ENCODE data around the gene NT5C2. TPM values are rescaled to one million over a fixed set of nuclear protein-coding genes. Genes with fewer than 3 reads are reported as not detected.
A peak's percentile ranks its signal among the peaks of the same experiment; 100 is the strongest.

Gene NT5C2
- total and polyA plus RNA-seq, 2 of the 4 experiments (the other 2 are of a cell fraction): 60.0 to 65.1 TPM

DNA sequence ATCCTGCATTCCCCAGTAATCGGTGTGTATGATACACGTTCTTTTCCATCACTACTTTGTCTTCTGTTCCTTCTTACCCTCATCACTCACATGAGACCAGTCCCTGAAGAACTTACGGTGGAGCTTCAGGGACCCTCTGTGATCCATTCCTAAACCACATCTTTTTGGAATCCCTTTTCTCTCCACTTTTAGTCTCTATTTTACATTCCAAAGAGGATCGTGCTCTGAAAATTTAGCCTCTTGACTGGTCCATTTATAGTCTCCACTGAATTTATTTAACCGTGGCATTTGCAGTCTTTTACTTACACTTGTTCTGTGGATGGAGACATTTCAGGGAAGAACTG, 109.1 kb downstream of the NT5C2 start:
- dilution Hi-C loops (cut with HindIII; ENCODE audit: low sequenced_read_pairs, unreplicated experiment) (no loop called here), intact Hi-C loops (cut with micrococcal nuclease) (no loop called here), in situ Hi-C loops (cut with MboI; ENCODE audit: low sequenced_read_pairs) (loop anchor here (10.0 kb wide), 1 partner anchor 161 kb away; the partner anchor contains the start of gene RPEL1)
- no peak overlapping the region for H3K4ac ChIP-seq (ENCODE audit: low read depth, low read length)
- no TSS peak for BruUV-seq (replicated peaks)
- no peaks in the 10 kb centered on the region for H3K27me3 ChIP-seq (ENCODE audit: control insufficient read depth, insufficient read depth, low read length)
- POLR2A ChIA-PET (ENCODE audit: unreplicated experiment): no interaction called here
- H2AK9ac ChIP-seq (replicated peaks; ENCODE audit: low read depth, low read length, poor library complexity): no peak overlapping the region
- no peak overlapping the region for H3K23ac ChIP-seq (ENCODE audit: low read depth, low read length)
- peaks cover 13% of the 10 kb centered on the region; the same call in 1 of the 2 replicates for H4K20me1 ChIP-seq (ENCODE audit: insufficient read depth, low read length)
- no peak overlapping the region for H3K56ac ChIP-seq (ENCODE audit: extremely low read depth, insufficient read depth, low read length)
- 97% methylated on average over 3 of the region's 5 CpGs; no CpG with 5 or more reads in 1 of the 2 experiments for WGBS, 2 experiments (ENCODE audit: extremely low coverage in 2 of 2, insufficient read length in 1 of 2)
- no peak overlapping the region for H3K18ac ChIP-seq (ENCODE audit: low read depth, low read length)
- no peak overlapping the region for H3K4me3 ChIP-seq (ENCODE audit: insufficient read depth, low read depth, low read length)
- H2BK20ac ChIP-seq (ENCODE audit: low read depth, low read length): no peak overlapping the region
- no peak overlapping the region for H3K9ac ChIP-seq (ENCODE audit: low read depth, low read length)
- H3K79me1 ChIP-seq (ENCODE audit: low read depth in 1 of 2, low read length in 2 of 2): peaks cover 0 to 41% of the 10 kb centered on the region in 2 experiments; a peak in 3 of 4 replicates
- H2AK5ac ChIP-seq (ENCODE audit: low read depth, low read length): no peak overlapping the region
- H3K36me3 ChIP-seq (ENCODE audit: control insufficient read depth, insufficient read depth, low read length): peaks cover 46% of the 10 kb centered on the region
- TF ChIP-seq NFE2L2 (IDR thresholded peaks at IDR 0.05; ENCODE audit: low read depth, low read length) (no peak), ELK1 (IDR thresholded peaks at IDR 0.05; ENCODE audit: borderline replicate concordance, low read depth, low read length) (no peak)
- no peak overlapping the region for H2BK5ac ChIP-seq (ENCODE audit: low read depth, low read length, poor library complexity, severe bottlenecking)
- no peak overlapping the region for H3K4me2 ChIP-seq (ENCODE audit: low read depth, low read length)
- ATAC-seq (ENCODE audit: low read depth) (no peak), DNase-seq (no peak)
- H3K27ac ChIP-seq (ENCODE audit: insufficient read depth, low read length): no peak overlapping the region
- H2BK120ac ChIP-seq (ENCODE audit: low read depth, low read length): no peak overlapping the region
- H4K91ac ChIP-seq (ENCODE audit: insufficient read depth, low read depth, low read length): no peak overlapping the region; the same call in 1 of the 2 replicates
- H2AFZ ChIP-seq (replicated peaks; ENCODE audit: low read length, poor library complexity): no peak overlapping the region
- H4K5ac ChIP-seq (ENCODE audit: low read depth, low read length): no peak overlapping the region
- H3K14ac ChIP-seq (replicated peaks; ENCODE audit: low read depth, low read length): no peak overlapping the region
- H3K9me3 ChIP-seq (ENCODE audit: control insufficient read depth, insufficient read depth, low read length): no peaks in the 10 kb centered on the region
- no peak overlapping the region; a peak in 1 of 4 replicates for H4K8ac ChIP-seq (ENCODE audit: low read depth in 2 of 2, low read length in 2 of 2)
- peak overlapping the region; percentile 10; the same call in 1 of the 3 replicates for H2BK15ac ChIP-seq (ENCODE audit: low read depth, low read length)
- H3K4me1 ChIP-seq (ENCODE audit: control insufficient read depth, insufficient read depth, low read length): peaks cover 15% of the 10 kb centered on the region
- H3K9me1 ChIP-seq (ENCODE audit: insufficient read depth, low read length): peaks cover 20% of the 10 kb centered on the region
- CTCF ChIA-PET: interaction anchor here (1.0 kb wide), 1 partner anchor 161 kb away, joined by 5 read pairs; no protein-coding TSS in a partner anchor

All from IMR-90 (cell line).